MCF 10A (cell line): Measurements from ENCODE around the gene POLA2. TPM values are rescaled to one million over a fixed set of nuclear protein-coding genes. Genes with fewer than 3 reads are reported as not detected.

Experiments used
- Bru-seq: library from RNA; stranded (reverse); fragments of 400-500 nt; gene quantifications from one replicate; lab custom pipeline; 2021; lab: Mats Ljungman, UMichigan
- BruChase-seq, 2 experiments: library from RNA; stranded (reverse); fragments of 400-500 nt; gene quantifications; one replicate each; lab custom pipeline; 2021; lab: Mats Ljungman, UMichigan
- BruUV-seq: library from RNA; stranded (reverse); fragments of 400-500 nt; replicated peaks from 2 replicates; lab custom pipeline; 2021; lab: Mats Ljungman, UMichigan
- CTCF ChIA-PET: fragments of 300-600 bp; sonication (Branson Sonifier 250); formaldehyde crosslinking; extraction: SDS; loops from one replicate; lab custom pipeline; 2021; ENCODE audit warnings: antibody characterized with exemption, inconsistent platforms; lab: Yijun Ruan, JAX
- POLR2A ChIA-PET: fragments of 300-600, 350-650 bp; sonication (Branson Sonifier 250); formaldehyde crosslinking; extraction: SDS; loops from one replicate; lab custom pipeline; 2020; ENCODE audit warnings: antibody characterized with exemption, inconsistent platforms; lab: Yijun Ruan, JAX
- DNase-seq: peaks from one replicate; pipeline ENCODE4 v3.0.0-alpha.2; 2018; ENCODE audit not compliant: unreplicated experiment
- H3K27ac Mint-ChIP-seq: one replicate; pipeline ENCODE4 v1.8.0; 2022; ENCODE audit warnings: mild to moderate bottlenecking, low read depth, mixed read lengths; ENCODE audit not compliant: unreplicated experiment
- H3K27me3 Mint-ChIP-seq: one replicate; pipeline ENCODE4 v1.8.0; 2022; ENCODE audit warnings: mixed read lengths; ENCODE audit not compliant: insufficient read depth, unreplicated experiment
- H3K36me3 Mint-ChIP-seq: one replicate; pipeline ENCODE4 v1.8.0; 2022; ENCODE audit warnings: mild to moderate bottlenecking, moderate library complexity, mixed read lengths; ENCODE audit not compliant: insufficient read depth, unreplicated experiment
- H3K4me1 Mint-ChIP-seq: one replicate; pipeline ENCODE4 v1.8.0; 2022; ENCODE audit warnings: mixed read lengths; ENCODE audit not compliant: insufficient read depth, unreplicated experiment
- H3K4me3 Mint-ChIP-seq: one replicate; pipeline ENCODE4 v1.8.0; 2022; ENCODE audit warnings: mild to moderate bottlenecking, moderate library complexity, mixed read lengths; ENCODE audit not compliant: unreplicated experiment
- H3K9me3 Mint-ChIP-seq: one replicate; pipeline ENCODE4 v1.8.0; 2022; ENCODE audit warnings: mixed read lengths; ENCODE audit not compliant: unreplicated experiment
- CTCF ChIP-seq: fragments of 200-600 bp; IDR thresholded peaks from one replicate; pipeline ENCODE4 v1.8.0; 2022; ENCODE audit warnings: antibody characterized with exemption, mild to moderate bottlenecking; ENCODE audit not compliant: unreplicated experiment
- intact Hi-C: fragments of 100-400 bp; cut with micrococcal nuclease; formaldehyde crosslinking; loops from 2 replicates; pipeline ENCODE4 v1.14.1; 2022
- long read RNA-seq: library from polyadenylated mRNA; stranded (forward); transcript quantifications from one replicate; pipeline ENCODE4 v2.0.0, GENCODE V29; 2022
- total RNA-seq: library from RNA; stranded (reverse); gene quantifications from 2 replicates; pipeline ENCODE4 v1.2.3, GENCODE V29; 2022

POLA2 gene, protein sequence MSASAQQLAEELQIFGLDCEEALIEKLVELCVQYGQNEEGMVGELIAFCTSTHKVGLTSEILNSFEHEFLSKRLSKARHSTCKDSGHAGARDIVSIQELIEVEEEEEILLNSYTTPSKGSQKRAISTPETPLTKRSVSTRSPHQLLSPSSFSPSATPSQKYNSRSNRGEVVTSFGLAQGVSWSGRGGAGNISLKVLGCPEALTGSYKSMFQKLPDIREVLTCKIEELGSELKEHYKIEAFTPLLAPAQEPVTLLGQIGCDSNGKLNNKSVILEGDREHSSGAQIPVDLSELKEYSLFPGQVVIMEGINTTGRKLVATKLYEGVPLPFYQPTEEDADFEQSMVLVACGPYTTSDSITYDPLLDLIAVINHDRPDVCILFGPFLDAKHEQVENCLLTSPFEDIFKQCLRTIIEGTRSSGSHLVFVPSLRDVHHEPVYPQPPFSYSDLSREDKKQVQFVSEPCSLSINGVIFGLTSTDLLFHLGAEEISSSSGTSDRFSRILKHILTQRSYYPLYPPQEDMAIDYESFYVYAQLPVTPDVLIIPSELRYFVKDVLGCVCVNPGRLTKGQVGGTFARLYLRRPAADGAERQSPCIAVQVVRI
- 8.8 and 10.3 TPM in 2 replicates for total RNA-seq
- percentile 48 among the genes with signal in this experiment for Bru-seq, nascent RNA
- percentile 60 among the genes with signal in this experiment for BruChase-seq, experiment 1, labeled RNA remaining after a 6-hour chase
- BruChase-seq, experiment 2, labeled RNA remaining after a 2-hour chase, result percentile 63 among the genes with signal in this experiment
- long read RNA-seq, transcript POLA2-201 (18 exons, 3,744 nt), result major isoform, 21 of 25 reads
- long read RNA-seq, partial matches to known transcripts, result 1 of 25 reads
- long read RNA-seq, other reads (novel, unspliced or antisense), result 3 of 25 reads

DNA sequence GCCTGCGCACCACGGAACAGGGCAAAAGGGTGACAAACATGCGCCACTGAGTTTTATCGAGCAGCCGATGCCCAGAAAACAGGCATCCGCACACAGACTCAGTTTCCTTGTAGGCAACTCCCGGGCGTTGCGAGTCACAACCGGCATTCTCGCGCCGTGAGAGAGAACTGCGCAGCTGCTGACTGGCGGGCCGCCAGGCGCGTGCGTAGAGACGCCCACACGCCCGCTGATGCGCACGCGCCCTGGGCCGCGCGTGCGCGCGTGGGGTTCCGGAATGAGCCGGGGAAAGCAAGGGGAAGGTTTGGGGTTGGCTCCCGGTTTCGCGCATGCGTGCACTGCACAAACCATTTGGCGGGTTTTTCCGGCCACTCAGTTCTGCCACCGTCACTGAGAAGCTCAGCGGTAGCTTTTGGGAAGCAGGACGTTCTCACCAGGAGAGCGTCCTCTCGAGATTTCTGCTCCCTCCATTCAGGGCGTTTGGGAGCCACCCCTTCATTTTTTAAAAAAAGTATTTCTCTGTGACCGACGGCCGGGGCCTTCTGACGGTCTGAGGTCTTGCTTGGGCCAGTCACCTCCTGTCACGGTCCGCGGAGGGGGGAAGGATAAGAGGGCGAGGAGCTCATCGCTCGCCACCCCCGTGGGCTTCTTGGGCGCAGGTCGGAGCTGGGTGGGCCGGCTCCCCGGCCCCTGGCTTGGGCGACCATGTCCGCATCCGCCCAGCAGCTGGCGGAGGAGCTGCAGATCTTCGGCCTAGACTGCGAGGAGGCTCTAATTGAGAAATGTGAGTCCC is at the start of gene POLA2:
Gene POLA2, plus strand, starts transcription at position 372 of the 790 bp plus-strand sequence. Its CDS starts 331 bp downstream, at position 703.
- intact Hi-C loops, result loop anchor here (5.0 kb wide), 1 partner anchor 249 kb away; the partner anchor contains the start of gene ARL2
- no peaks in the 10 kb centered on the region for H3K27me3 Mint-ChIP-seq
- TF ChIP-seq CTCF, result no peak
- CTCF ChIA-PET, result interaction anchor here (0.5 to 7.5 kb wide), 8 partner anchors 13 to 152 kb away, joined by 3 to 63 read pairs (median 6); partner anchors contain the start of gene CDC42EP2
- POLR2A ChIA-PET, result interaction anchor here (0.6 to 2.1 kb wide), 33 partner anchors 9 to 237 kb away, joined by 3 to 17 read pairs (median 4); partner anchors contain the start of genes CDC42EP2, DPF2, FAU and MALAT1
- H3K36me3 Mint-ChIP-seq, result peaks cover 4% of the 10 kb centered on the region
- H3K4me1 Mint-ChIP-seq, result peaks cover 9% of the 10 kb centered on the region
- peak within 1 kb of the TSS; percentile 95 for H3K27ac Mint-ChIP-seq
- no peaks in the 10 kb centered on the region for H3K9me3 Mint-ChIP-seq
- H3K4me3 Mint-ChIP-seq, result peak within 1 kb of the TSS; percentile 81
- DNase-seq, result peak; percentile 96
- BruUV-seq, result no TSS peak

DNA sequence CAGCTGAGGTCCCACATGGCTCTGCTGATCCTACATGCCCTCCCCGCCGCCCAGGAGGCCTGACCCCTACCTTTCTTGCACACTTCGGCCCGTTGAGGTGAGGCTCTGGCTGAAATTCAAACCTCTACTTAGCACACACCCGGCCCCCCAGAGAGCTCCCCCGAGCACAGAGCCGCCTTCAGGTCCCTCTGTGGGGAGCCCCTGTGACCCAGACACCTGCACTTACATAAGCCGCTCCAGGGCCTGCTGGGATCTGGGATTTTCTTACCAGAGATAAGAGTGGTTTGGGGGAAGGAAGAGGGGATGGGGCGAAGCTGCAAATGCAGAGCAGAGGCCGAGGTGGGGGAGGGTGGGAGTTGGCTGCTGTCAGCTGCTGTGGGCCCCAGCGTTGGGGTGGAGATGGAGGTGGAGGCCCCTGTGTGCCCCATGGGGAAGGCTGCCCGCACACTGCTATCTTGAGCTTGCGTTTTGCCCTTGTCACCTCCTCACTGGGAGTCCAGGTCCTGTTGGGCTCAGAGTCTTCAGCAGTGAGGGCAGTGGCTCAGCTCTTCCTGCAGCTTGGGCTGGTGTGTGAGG is 49.4 kb upstream of the POLA2 start:
- ChIA-PET CTCF (interaction anchor here (0.6 to 1.1 kb wide), 4 partner anchors 12 to 118 kb away, joined by 3 to 4 read pairs (median 3); no protein-coding TSS in a partner anchor), POLR2A (interaction anchor here (0.6 to 0.9 kb wide), 3 partner anchors 8 to 1084 kb away, joined by 3 to 4 read pairs (median 3); no protein-coding TSS in a partner anchor)
- Mint-ChIP-seq H3K4me3 (no peak overlapping the region), H3K4me1 (peaks cover 6% of the 10 kb centered on the region), H3K27me3 (no peaks in the 10 kb centered on the region), H3K36me3 (peaks cover 35% of the 10 kb centered on the region), H3K9me3 (peaks cover 8% of the 10 kb centered on the region), H3K27ac (no peak overlapping the region)
- DNase-seq, result no peak
- intact Hi-C loops, result no loop called here
- no TSS peak for BruUV-seq
- no peak for TF ChIP-seq CTCF

- ChIA-PET CTCF (interaction anchor here (0.7 to 1.2 kb wide), 3 partner anchors 9 to 15 kb away, joined by 3 to 4 read pairs (median 4); no protein-coding TSS in a partner anchor), POLR2A (interaction anchor here (1.0 kb wide), 1 partner anchor 12 kb away, joined by 4 read pairs; no protein-coding TSS in a partner anchor)
- Mint-ChIP-seq H3K36me3 (peaks cover 24% of the 10 kb centered on the region), H3K9me3 (peaks cover 8% of the 10 kb centered on the region), H3K27me3 (no peaks in the 10 kb centered on the region), H3K4me1 (peaks cover 7% of the 10 kb centered on the region), H3K27ac (no peak overlapping the region), H3K4me3 (no peak overlapping the region)
- intact Hi-C loops, result no loop called here
- no peak for TF ChIP-seq CTCF
- no peak for DNase-seq
- BruUV-seq, result no TSS peak
Observed at GRCh38 chr11:65213322-65214211, 48.2 kb upstream of the POLA2 start.
